Muscle of back (tissue), 11 donors: ENCODE results near the gene ECE1. TPM values are rescaled to one million over a fixed set of nuclear protein-coding genes. Genes with fewer than 3 reads are reported as not detected.
A peak's percentile ranks its signal among the peaks of the same experiment; 100 is the strongest.

Experiments used
- DNase-seq, 3 donors: peaks; one replicate each; pipeline versions ENCODE4 v3.0.0 to v3.0.0-alpha.2; 2013
- polyA plus RNA-seq, 10 donors: library from polyadenylated mRNA; unstranded; fragments of 120-200 nt; gene quantifications; one replicate each; pipeline ENCODE4 v1.2.1, GENCODE V29; 2013; ENCODE audit not compliant: insufficient read length in 10 of 10

The ECE1 gene
- polyA plus RNA-seq, 10 donors = 25.5 to 36.4 (median 31.7) TPM

DNA sequence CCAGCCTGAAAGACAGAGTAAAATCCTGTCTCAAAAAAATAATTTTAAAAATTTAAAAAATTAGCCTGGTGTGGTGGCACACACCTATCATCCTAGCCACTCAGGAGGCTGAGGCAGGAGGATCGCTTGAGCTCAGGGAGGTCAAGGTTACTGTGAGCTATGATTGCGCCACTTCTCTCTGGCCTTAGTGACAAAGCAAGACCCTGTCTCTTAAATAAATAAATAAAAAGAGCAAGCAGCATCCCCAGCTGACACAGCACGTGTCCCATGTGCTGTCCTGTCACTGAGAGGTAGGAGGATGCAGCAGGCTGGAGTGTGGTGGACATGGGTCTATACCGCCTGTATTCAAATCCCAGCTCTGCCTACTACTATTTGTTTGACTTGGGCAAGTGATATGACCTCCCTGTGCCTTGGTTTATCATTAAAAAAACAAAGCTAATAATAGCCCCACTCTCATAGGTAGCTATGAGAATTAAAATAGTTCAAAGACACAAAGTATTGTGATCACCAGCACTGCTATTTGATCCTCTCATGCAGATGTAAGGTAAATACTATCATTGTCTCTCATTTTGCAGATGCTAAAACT is 22.2 kb upstream of the ECE1 start:
- DNase-seq = no peak

DNA sequence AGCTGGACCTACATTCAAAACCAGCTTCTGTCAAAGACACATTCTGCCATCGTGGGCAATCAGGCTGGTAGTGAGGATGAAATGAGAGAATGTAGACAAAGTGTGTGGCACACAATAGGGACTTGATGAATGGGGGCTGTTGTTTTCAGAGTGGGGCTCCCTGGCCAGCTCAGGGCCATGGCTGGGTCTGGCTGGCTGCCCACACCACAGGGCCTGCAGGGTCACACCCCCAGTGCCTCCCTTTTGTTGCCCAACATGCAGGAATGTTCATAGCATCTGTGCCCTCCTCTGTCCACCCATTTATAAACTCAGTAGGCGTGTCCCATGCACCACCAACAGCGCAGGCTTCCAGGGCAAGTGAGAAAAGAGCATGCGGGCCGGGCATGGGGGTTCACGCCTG is 20.8 kb upstream of the ECE1 start:
- DNase-seq = no peak

DNA sequence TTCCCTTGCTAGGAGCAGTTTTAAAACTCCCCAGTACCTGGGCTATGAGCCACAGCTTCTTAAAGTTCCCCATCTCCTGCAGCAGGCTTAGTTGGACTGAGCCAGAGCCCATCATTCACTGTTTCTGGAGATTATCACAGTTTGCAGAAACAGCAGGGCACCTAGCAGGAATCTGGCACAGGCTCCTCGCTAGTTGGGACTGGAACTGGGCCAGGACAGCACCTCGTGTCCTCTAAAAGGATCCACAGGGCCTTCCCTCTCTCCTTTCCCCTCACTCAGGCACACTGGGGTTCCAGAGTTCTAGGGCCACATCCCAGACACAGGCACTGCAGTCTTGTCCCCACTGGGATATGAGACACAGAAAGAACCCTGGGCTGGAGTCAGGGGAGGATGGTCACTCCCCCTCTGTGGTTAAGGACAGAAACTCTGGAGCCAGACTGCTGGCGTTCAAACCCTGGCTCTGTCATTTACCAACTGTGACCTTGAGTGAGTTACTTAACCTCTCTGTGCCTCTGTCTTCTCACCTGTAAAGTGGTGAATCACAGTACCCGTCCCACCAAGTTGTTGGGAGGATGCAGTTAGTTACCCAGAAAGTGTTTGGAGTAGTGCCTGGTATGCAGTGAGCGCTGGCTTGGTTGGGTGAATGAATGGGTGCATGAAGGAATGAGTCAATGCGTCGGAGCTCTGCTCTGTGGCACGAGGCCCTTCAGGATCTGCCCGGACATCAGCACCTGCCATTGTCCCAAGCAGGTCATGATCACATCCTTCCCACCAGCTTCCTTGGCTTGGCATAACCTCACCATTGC is 18.8 kb upstream of the ECE1 start:
- DNase-seq = no peak

DNA sequence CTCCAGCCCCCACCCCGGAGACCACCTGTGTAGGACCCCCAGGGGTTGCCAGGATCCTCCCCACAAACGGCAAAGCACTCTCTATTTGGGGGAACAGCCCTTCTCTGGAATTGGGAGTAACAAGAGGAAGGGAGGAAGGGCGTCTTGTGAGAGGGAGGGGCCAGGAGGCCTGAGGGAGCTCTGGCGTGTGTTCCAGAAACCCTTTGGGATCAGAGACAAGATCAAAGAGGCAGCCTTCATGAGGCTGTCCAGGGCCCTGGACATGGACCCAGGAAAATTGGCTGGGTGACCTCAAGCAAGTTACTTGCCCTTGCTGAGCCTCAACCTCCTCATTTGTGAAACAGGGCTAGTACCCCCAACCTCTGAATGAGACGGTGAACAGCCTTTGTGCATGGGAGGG is 18.1 kb upstream of the ECE1 start:
- DNase-seq = no peak

- no peak for DNase-seq
These were observed 17.5 kb upstream of the ECE1 start for GRCh38 chr1:21307663-21308305.

GRCh38 chr1:21307210-21307609 is 16.9 kb upstream of the ECE1 start:
- DNase-seq = no peak

GRCh38 chr1:21305900-21306189 is 15.6 kb upstream of the ECE1 start:
- DNase-seq = no peak

DNA sequence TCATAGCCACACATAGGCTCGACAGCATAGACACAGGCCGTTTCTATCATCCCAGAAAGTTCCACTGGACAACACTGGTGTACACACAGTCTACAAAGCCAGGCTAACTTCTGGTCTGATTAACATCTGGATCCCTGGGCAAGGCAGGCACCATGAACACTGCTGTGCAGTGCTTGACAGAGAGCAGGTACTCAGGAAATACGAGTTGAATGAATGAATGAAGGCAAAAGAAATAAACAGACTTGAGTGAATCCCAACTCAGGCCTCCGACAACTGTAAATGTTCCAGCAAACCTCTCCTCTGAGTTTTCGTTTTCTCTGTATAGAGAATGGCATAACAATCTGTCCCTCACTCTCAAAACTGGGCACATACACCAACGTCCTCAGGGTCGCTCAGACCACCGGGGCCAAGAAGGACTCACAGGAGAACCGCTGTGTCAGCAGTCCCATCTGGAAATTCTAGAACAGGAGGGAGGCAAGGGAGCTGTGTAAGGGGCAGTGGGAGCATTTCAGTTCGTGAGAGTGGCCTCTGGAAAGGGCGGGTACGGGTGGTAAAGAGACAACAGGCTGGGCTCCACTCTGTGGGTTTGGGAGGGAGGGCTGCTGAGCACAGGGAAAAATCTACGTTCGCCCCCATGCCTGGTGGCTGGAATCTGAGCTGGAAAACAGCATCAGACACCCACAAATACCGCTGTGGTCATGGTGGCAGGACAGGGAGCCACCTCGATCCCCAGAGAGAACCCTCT is 15.1 kb upstream of the ECE1 start:
- DNase-seq = no peak

GRCh38 chr1:21304488-21304887 is 14.2 kb upstream of the ECE1 start:
- no peak for DNase-seq

- peak in 1 of 3 donors; percentile 43 for DNase-seq
These were observed 12.8 kb upstream of the ECE1 start for GRCh38 chr1:21302747-21303715.

GRCh38 chr1:21301794-21302440 is 11.7 kb upstream of the ECE1 start:
- no peak for DNase-seq

GRCh38 chr1:21300774-21301173 is 10.5 kb upstream of the ECE1 start:
- no peak for DNase-seq

- DNase-seq = no peak
These were observed 9.6 kb upstream of the ECE1 start for GRCh38 chr1:21299780-21300395.

GRCh38 chr1:21298981-21299391 is 8.7 kb upstream of the ECE1 start:
- DNase-seq = no peak

GRCh38 chr1:21297975-21298374 is 7.7 kb upstream of the ECE1 start:
- DNase-seq = no peak

DNA sequence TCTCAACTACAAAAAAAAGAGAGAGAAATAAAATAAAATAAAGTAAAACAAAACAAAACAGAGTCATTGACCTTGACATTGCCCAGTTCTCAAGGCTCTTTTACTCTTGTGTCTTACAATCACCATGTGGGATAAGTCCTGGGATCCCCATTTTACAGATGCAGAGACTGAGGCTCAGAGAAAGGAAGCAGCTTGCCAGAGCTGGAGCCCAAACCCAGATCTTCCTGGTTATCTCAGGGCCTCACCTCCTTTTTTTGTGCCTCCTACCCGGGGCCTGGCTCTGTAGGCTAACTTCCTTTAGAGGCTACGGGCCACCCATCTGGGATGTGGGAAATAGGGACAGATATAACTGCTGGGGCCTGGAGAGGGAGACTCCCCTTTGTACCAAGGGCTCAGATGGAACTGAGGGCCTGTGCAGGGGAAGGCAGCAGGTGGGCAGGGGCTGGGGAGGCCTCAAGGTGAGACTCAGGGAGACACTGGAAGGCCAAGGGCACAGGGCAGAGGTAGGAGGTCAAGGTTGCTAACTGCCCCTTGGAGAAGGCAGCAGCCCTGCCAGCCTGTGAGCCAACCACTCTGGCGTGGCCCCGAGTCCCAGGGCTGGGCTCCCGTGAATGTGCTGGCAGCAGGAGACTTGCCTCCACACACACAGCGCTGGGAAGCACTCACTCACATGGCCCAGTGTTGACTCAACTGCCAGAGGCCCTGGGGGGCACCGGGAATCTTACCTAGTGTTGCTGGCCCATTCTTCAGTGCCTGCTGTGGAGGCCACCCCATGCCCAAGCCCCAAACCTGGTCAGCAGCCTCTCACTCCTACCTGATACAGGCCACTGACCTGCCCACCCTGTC is 6.5 kb upstream of the ECE1 start:
- no peak for DNase-seq

GRCh38 chr1:21295545-21295944 is 5.3 kb upstream of the ECE1 start:
- no peak for DNase-seq

GRCh38 chr1:21295002-21295401 is 4.7 kb upstream of the ECE1 start:
- no peak for DNase-seq

- DNase-seq = no peak
These were observed 4.2 kb upstream of the ECE1 start for GRCh38 chr1:21294266-21294989.
